Measurements from ENCODE around the gene TDRD7. TPM values are rescaled to one million over a fixed set of nuclear protein-coding genes. Genes with fewer than 3 reads are reported as not detected.
"Not testable (repeated sequence)": the region's sequence is repeated elsewhere in the genome, so short reads cannot be mapped to it uniquely, and the experiment has no call there.

The TDRD7 gene
- total RNA-seq, 1 experiment from 2014 or later: 3.6 TPM

DNA sequence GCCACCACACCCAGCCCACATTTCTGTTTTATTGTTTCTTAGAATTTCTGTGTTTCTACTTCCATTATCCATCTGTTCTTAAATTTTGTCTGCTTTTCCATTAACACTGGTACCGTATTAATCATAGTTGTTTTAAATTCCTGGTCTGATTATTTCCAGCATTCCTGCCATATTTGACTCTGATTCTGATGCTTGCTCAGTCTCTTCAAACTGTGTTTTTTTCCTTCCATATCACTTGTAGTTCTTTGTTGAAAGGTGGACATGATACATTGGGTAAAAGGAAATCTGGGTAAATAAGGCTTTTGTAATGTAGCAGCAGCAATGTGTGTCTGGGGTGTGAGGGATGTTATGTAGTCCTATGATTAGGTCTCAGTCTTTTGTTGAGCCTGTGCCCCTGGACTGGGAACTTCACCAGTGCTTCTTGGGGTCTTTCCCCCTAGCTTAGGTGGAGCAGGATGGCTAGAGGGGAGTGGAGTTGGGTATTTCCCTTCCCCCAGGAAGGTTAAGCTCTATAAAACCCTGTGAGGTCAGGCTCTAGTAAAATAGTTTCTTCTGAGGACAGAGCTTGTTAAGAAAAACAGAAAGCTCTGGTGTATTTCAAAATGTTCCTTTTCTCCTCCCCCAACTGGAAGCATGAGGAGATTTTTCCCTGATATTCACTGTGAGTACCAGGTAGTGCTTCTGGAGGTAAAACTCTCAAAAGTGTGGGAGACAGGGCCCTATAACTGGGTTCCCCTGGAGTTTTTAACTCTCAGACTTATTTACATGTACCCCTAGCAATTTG is 79.5 kb downstream of the TDRD7 start:
- Histone ChIP-seq H3K36me3 (ENCODE audit: insufficient read depth, low read length, poor library complexity, severe bottlenecking) (no peaks in the 10 kb centered on the region), H3K27me3 (replicated peaks; ENCODE audit: insufficient read depth, low read depth, low read length, poor library complexity) (peaks cover 3% of the 10 kb centered on the region), H3K4me3 (ENCODE audit: low read depth, low read length, poor library complexity, severe bottlenecking) (no peak overlapping the region), H3K27ac (ENCODE audit: low read depth, low read length, poor library complexity, severe bottlenecking) (no peak overlapping the region), H3K4me1 (ENCODE audit: insufficient read depth, low read length, poor library complexity, severe bottlenecking) (no peaks in the 10 kb centered on the region), H3K9me3 (ENCODE audit: low read depth, low read length, poor library complexity, severe bottlenecking) (no peaks in the 10 kb centered on the region)
- no peak for DNase-seq (ENCODE audit: low spot score)
- TF ChIP-seq EZH2 (IDR thresholded peaks at IDR 0.05; ENCODE audit: borderline replicate concordance, low read depth, low read length, poor library complexity, severe bottlenecking) (no peak), CTCF (conservative IDR thresholded peaks at IDR 0.05; ENCODE audit: low read depth, low read length) (no peak)
- BruUV-seq (replicated peaks): no TSS peak
- CTCF ChIA-PET: no interaction called here
- POLR2A ChIA-PET (ENCODE audit: low non-redundant PET): no interaction called here
- intact Hi-C loops (cut with micrococcal nuclease; ENCODE audit: unreplicated experiment): no loop called here

GRCh38 chr9:97497558-97498375 is 85.9 kb downstream of the TDRD7 start:
- BruUV-seq (replicated peaks); H3K4me3 ChIP-seq (ENCODE audit: low read depth, low read length, poor library complexity, severe bottlenecking); CTCF ChIA-PET; H3K9me3 ChIP-seq (ENCODE audit: low read depth, low read length, poor library complexity, severe bottlenecking); intact Hi-C loops (cut with micrococcal nuclease; ENCODE audit: unreplicated experiment); H3K27ac ChIP-seq (ENCODE audit: low read depth, low read length, poor library complexity, severe bottlenecking); H3K36me3 ChIP-seq (ENCODE audit: insufficient read depth, low read length, poor library complexity, severe bottlenecking); H3K4me1 ChIP-seq (ENCODE audit: insufficient read depth, low read length, poor library complexity, severe bottlenecking); POLR2A ChIA-PET (ENCODE audit: low non-redundant PET); DNase-seq (ENCODE audit: low spot score): not testable (repeated sequence)
- H3K27me3 ChIP-seq (replicated peaks; ENCODE audit: insufficient read depth, low read depth, low read length, poor library complexity): peaks cover 40% of the 10 kb centered on the region

DNA sequence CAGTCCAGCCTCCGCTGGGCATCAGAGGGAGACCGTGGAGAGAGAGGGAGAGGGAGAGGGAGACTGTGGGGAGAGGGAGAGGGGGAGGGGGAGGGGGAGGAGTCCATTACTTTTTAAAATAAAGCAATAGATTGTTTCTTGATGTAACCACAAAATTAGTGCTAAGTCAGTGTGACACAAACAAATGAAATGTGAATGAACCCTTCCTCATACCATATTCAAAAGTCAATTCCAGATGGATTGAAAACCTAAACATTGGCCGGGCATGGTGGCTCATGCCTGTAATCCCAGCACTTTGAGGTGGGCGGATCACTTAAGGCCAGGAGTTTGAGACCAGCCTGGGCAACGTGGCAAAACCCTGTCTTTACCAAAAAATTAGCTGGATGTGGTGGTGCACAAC is 87.0 kb downstream of the TDRD7 start:
- CTCF ChIA-PET: not testable (repeated sequence)

GRCh38 chr9:97500263-97500662 is 88.4 kb downstream of the TDRD7 start:
- TF ChIP-seq CTCF (conservative IDR thresholded peaks at IDR 0.05; ENCODE audit: low read depth, low read length) (no peak), EZH2 (IDR thresholded peaks at IDR 0.05; ENCODE audit: borderline replicate concordance, low read depth, low read length, poor library complexity, severe bottlenecking) (no peak)
- no peaks in the 10 kb centered on the region for H3K36me3 ChIP-seq (ENCODE audit: insufficient read depth, low read length, poor library complexity, severe bottlenecking)
- POLR2A ChIA-PET (ENCODE audit: low non-redundant PET): interaction anchor here (0.7 kb wide), 1 partner anchor 13 kb away, joined by 4 read pairs; no protein-coding TSS in a partner anchor
- no peaks in the 10 kb centered on the region for H3K9me3 ChIP-seq (ENCODE audit: low read depth, low read length, poor library complexity, severe bottlenecking)
- intact Hi-C loops (cut with micrococcal nuclease; ENCODE audit: unreplicated experiment): no loop called here
- H3K4me3 ChIP-seq (ENCODE audit: low read depth, low read length, poor library complexity, severe bottlenecking): no peak overlapping the region
- no peak overlapping the region for H3K27ac ChIP-seq (ENCODE audit: low read depth, low read length, poor library complexity, severe bottlenecking)
- peaks cover 65% of the 10 kb centered on the region for H3K27me3 ChIP-seq (replicated peaks; ENCODE audit: insufficient read depth, low read depth, low read length, poor library complexity)
- DNase-seq (ENCODE audit: low spot score): no peak
- CTCF ChIA-PET: interaction anchor here (0.7 kb wide), 1 partner anchor 13 kb away, joined by 9 read pairs; no protein-coding TSS in a partner anchor
- H3K4me1 ChIP-seq (ENCODE audit: insufficient read depth, low read length, poor library complexity, severe bottlenecking): peaks cover 7% of the 10 kb centered on the region
- no TSS peak for BruUV-seq (replicated peaks)

More for the DNA sequence above, 87.0 kb downstream of the TDRD7 start:
- peaks cover 51% of the 10 kb centered on the region for H3K27me3 ChIP-seq (replicated peaks; ENCODE audit: insufficient read depth, low read depth, low read length, poor library complexity)
- POLR2A ChIA-PET (ENCODE audit: low non-redundant PET); H3K9me3 ChIP-seq (ENCODE audit: low read depth, low read length, poor library complexity, severe bottlenecking); intact Hi-C loops (cut with micrococcal nuclease; ENCODE audit: unreplicated experiment); H3K4me3 ChIP-seq (ENCODE audit: low read depth, low read length, poor library complexity, severe bottlenecking); H3K36me3 ChIP-seq (ENCODE audit: insufficient read depth, low read length, poor library complexity, severe bottlenecking); DNase-seq (ENCODE audit: low spot score); BruUV-seq (replicated peaks); H3K4me1 ChIP-seq (ENCODE audit: insufficient read depth, low read length, poor library complexity, severe bottlenecking); H3K27ac ChIP-seq (ENCODE audit: low read depth, low read length, poor library complexity, severe bottlenecking): not testable (repeated sequence)

All from A673 (cell line).